ENCODE measurements around the gene EXOC2.

DNA sequence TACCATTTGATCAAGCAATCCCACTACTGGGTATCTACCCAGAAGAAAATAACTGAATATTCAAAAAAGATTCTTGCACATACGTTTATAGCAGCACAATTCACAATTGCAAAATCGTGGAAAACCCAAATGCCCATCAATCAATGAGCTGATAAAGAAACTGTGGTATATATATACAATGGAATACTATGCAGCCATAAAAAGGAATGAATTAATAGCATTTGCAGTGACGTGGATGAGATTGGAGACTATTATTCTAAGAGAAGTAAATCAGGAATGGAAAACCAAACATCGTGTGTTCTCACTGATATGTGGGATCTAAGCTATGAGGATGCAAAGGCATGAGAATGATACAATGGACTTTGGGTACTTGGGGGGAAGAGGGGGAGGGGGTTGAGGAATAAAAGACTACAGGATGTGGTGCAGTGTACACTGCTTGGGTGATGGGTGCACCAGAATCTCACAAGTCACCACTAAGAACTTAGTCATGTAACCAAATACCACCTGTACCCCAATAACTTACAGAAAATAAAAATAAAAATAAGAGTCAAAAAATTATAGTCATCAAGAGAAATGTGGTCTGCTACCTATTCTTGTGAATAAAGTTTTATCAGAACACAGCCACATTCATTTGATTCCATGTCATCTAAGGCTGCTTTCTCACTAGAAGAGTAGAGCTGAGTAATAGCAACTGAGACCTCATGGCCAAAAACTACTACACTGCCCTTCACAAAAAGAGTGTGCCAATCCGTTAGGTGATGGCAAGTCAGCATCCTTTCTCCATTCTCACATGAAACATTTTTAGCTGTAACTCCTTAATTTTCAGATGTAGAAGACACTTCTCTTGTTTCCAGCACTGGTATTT lies 27.3 kb downstream of the EXOC2 start:
- TF ChIP-seq, protein P1, sequence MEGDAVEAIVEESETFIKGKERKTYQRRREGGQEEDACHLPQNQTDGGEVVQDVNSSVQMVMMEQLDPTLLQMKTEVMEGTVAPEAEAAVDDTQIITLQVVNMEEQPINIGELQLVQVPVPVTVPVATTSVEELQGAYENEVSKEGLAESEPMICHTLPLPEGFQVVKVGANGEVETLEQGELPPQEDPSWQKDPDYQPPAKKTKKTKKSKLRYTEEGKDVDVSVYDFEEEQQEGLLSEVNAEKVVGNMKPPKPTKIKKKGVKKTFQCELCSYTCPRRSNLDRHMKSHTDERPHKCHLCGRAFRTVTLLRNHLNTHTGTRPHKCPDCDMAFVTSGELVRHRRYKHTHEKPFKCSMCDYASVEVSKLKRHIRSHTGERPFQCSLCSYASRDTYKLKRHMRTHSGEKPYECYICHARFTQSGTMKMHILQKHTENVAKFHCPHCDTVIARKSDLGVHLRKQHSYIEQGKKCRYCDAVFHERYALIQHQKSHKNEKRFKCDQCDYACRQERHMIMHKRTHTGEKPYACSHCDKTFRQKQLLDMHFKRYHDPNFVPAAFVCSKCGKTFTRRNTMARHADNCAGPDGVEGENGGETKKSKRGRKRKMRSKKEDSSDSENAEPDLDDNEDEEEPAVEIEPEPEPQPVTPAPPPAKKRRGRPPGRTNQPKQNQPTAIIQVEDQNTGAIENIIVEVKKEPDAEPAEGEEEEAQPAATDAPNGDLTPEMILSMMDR (IDR thresholded peaks at IDR 0.05) = no peak
- TF ChIP-seq POLR2A (IDR thresholded peaks at IDR 0.05) = no peak

All from Peyer's patch (tissue), 4 donors.